Measurements from ENCODE around the gene ZNF91. TPM values are rescaled to one million over a fixed set of nuclear protein-coding genes. Genes with fewer than 3 reads are reported as not detected.

The ZNF91 gene
- total and polyA plus RNA-seq, 10 of the 15 experiments (the other 5 are each of a cell fraction or from before 2014, with no cell fraction given): 4.6 to 31.1 (median 11.3) TPM

- TF ChIP-seq ZNF592 (IDR thresholded peaks at IDR 0.05) (no peak), IRF4 (IDR thresholded peaks at IDR 0.05; ENCODE audit: low read depth, low read length) (no peak), IRF3 (IDR thresholded peaks at IDR 0.05) (no peak), SRF (IDR thresholded peaks at IDR 0.05; ENCODE audit: low read depth in 2 of 2, low read length in 2 of 2) (no peak)
Observed at GRCh38 chr19:23406091-23406490, 10.8 kb upstream of the ZNF91 start (continued).

- no peak for DNase-seq (ENCODE audit: low read depth, low spot score)
- TF ChIP-seq ZNF384 (IDR thresholded peaks at IDR 0.05; ENCODE audit: borderline replicate concordance, low read depth, low read length) (no peak), GATAD2B (conservative IDR thresholded peaks at IDR 0.05; ENCODE audit: low read depth) (no peak), CBFB (IDR thresholded peaks at IDR 0.05; ENCODE audit: low read depth) (no peak), YBX1 (IDR thresholded peaks at IDR 0.05) (no peak), RELB (IDR thresholded peaks at IDR 0.05; ENCODE audit: low read depth) (no peak), NFYA (IDR thresholded peaks at IDR 0.05; ENCODE audit: borderline replicate concordance, low read depth, low read length) (no peak), SMAD5 (IDR thresholded peaks at IDR 0.05; ENCODE audit: low read depth) (no peak), RCOR1 (conservative IDR thresholded peaks at IDR 0.05; ENCODE audit: low read depth, low read length) (no peak), MEF2A (IDR thresholded peaks at IDR 0.05; ENCODE audit: insufficient read depth, low read depth, low read length) (no peak)
- ChIA-PET POLR2A (no interaction called here), CTCF (no interaction called here), RAD21 (ENCODE audit: unreplicated experiment) (no interaction called here), SMC1A (ENCODE audit: uncharacterized antibody, unreplicated experiment) (no interaction called here)
- Histone ChIP-seq H3K27ac (ENCODE audit: control insufficient read depth, insufficient read depth) (no peak overlapping the region), H4K20me1 (ENCODE audit: control insufficient read depth, insufficient read depth) (no peaks in the 10 kb centered on the region), H3K4me1 (ENCODE audit: control insufficient read depth, insufficient read depth, low read length) (no peaks in the 10 kb centered on the region), H3K9me3 (replicated peaks; ENCODE audit: control insufficient read depth, insufficient read depth, low read length) (no peaks in the 10 kb centered on the region; the same call in 2 of the 3 replicates), H3K4me3 (no peak overlapping the region), H3K79me2 (ENCODE audit: control insufficient read depth, insufficient read depth, low read length) (no peaks in the 10 kb centered on the region), H3K27me3 (replicated peaks in 1 of 2; ENCODE audit: control insufficient read depth in 2 of 2, insufficient read depth in 2 of 2, low read length in 1 of 2) (no peaks in the 10 kb centered on the region), H3K4me2 (ENCODE audit: control insufficient read depth, insufficient read depth) (no peak overlapping the region), H3K9ac (ENCODE audit: control insufficient read depth, insufficient read depth, low read length) (no peak overlapping the region), H3K36me3 (ENCODE audit: control insufficient read depth in 2 of 2, insufficient read depth in 2 of 2, low read length in 1 of 2) (no peaks in the 10 kb centered on the region), H2AFZ (ENCODE audit: control insufficient read depth, low read depth, low read length) (no peak overlapping the region)
- no TSS peak for BruUV-seq (replicated peaks)
- ATAC-seq: no peak
- intact Hi-C loops (cut with micrococcal nuclease; ENCODE audit: unreplicated experiment): no loop called here
- WGBS (ENCODE audit: insufficient coverage, insufficient replicate concordance, low lambda C conversion rate, missing lambda C conversion rate): 45% methylated on average over 1 of the region's 1 CpG
- in situ Hi-C loops (cut with MboI): no loop called here
- no peak for FAIRE-seq
Observed at GRCh38 chr19:23404676-23405075, 9.4 kb upstream of the ZNF91 start.
